ENCODE measurements around the gene IRS4.

The IRS4 gene

GRCh38 chrX:108699368-108699767 is 37.0 kb downstream of the IRS4 start:
- no peak overlapping the region for H3K4me2 ChIP-seq (ENCODE audit: insufficient read depth, low read length)
- H3K27ac ChIP-seq (ENCODE audit: low read length): no peak overlapping the region
- H3K4me1 ChIP-seq (ENCODE audit: insufficient read depth, low read length): no peaks in the 10 kb centered on the region
- H2AFZ ChIP-seq (ENCODE audit: low read depth, low read length): no peak overlapping the region
- no peak for ATAC-seq (ENCODE audit: insufficient read depth, low read depth)
- no peaks in the 10 kb centered on the region for H4K20me1 ChIP-seq (ENCODE audit: insufficient read depth, low read length)
- no peak for DNase-seq
- H3K36me3 ChIP-seq (ENCODE audit: insufficient read depth, low read length): no peaks in the 10 kb centered on the region
- TF ChIP-seq, protein P1, sequence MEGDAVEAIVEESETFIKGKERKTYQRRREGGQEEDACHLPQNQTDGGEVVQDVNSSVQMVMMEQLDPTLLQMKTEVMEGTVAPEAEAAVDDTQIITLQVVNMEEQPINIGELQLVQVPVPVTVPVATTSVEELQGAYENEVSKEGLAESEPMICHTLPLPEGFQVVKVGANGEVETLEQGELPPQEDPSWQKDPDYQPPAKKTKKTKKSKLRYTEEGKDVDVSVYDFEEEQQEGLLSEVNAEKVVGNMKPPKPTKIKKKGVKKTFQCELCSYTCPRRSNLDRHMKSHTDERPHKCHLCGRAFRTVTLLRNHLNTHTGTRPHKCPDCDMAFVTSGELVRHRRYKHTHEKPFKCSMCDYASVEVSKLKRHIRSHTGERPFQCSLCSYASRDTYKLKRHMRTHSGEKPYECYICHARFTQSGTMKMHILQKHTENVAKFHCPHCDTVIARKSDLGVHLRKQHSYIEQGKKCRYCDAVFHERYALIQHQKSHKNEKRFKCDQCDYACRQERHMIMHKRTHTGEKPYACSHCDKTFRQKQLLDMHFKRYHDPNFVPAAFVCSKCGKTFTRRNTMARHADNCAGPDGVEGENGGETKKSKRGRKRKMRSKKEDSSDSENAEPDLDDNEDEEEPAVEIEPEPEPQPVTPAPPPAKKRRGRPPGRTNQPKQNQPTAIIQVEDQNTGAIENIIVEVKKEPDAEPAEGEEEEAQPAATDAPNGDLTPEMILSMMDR (IDR thresholded peaks at IDR 0.05; ENCODE audit: borderline replicate concordance, extremely low read depth, low read length, poor library complexity, severe bottlenecking): peak; percentile 39
- TF ChIP-seq EZH2 (IDR thresholded peaks at IDR 0.05; ENCODE audit: borderline replicate concordance, low read depth, low read length, severe bottlenecking): no peak
- H3K9ac ChIP-seq (ENCODE audit: low read depth, low read length): no peak overlapping the region
- no peak overlapping the region for H3K4me3 ChIP-seq (ENCODE audit: low read depth in 1 of 2, low read length in 2 of 2)
- no peaks in the 10 kb centered on the region for H3K27me3 ChIP-seq (ENCODE audit: insufficient read depth, low read length, poor library complexity)
- H3K79me2 ChIP-seq (ENCODE audit: insufficient read depth, low read length): no peaks in the 10 kb centered on the region
- no peaks in the 10 kb centered on the region for H3K9me3 ChIP-seq (ENCODE audit: insufficient read depth, low read length, severe bottlenecking)

DNA sequence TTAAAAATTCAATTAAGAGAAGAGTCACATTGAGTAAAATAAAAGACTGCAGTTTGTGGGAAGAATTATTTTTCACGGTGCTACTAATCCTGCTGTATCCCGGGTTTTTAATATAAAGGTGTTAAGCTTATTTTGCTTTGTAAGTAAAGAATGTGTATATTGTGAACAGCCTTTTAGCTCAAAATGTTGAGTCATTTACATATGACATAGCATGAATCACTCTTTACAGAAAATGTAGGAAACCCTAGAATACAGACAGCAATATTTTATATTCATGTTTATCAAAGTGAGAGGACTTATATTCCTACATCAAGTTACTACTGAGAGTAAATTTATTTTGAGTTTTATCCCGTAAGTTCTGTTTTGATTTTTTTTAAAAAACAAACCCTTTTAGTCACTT is 39.7 kb downstream of the IRS4 start:
- TF ChIP-seq EZH2 (IDR thresholded peaks at IDR 0.05; ENCODE audit: borderline replicate concordance, low read depth, low read length, severe bottlenecking): no peak
- TF ChIP-seq, protein P1 (IDR thresholded peaks at IDR 0.05; ENCODE audit: borderline replicate concordance, extremely low read depth, low read length, poor library complexity, severe bottlenecking): no peak
- Histone ChIP-seq H3K9ac (ENCODE audit: low read depth, low read length) (no peak overlapping the region), H3K79me2 (ENCODE audit: insufficient read depth, low read length) (no peaks in the 10 kb centered on the region), H2AFZ (ENCODE audit: low read depth, low read length) (no peak overlapping the region), H3K36me3 (ENCODE audit: insufficient read depth, low read length) (no peaks in the 10 kb centered on the region), H3K4me3 (ENCODE audit: low read depth in 1 of 2, low read length in 2 of 2) (no peak overlapping the region), H4K20me1 (ENCODE audit: insufficient read depth, low read length) (no peaks in the 10 kb centered on the region), H3K4me2 (ENCODE audit: insufficient read depth, low read length) (no peak overlapping the region), H3K27ac (ENCODE audit: low read length) (no peak overlapping the region), H3K9me3 (ENCODE audit: insufficient read depth, low read length, severe bottlenecking) (no peaks in the 10 kb centered on the region), H3K27me3 (ENCODE audit: insufficient read depth, low read length, poor library complexity) (no peaks in the 10 kb centered on the region), H3K4me1 (ENCODE audit: insufficient read depth, low read length) (no peaks in the 10 kb centered on the region)
- no peak for DNase-seq
- no peak for ATAC-seq (ENCODE audit: insufficient read depth, low read depth)
